Non-pigmented ciliary epithelial cell (primary cell): ENCODE measurements around the gene SMAD7.

ENCODE experiments used
- DNase-seq: peaks from one replicate; pipeline ENCODE4 v3.0.0-alpha.2; 2010; ENCODE audit warnings: low read depth

The SMAD7 gene

GRCh38 chr18:48929941-48930713 is 20.6 kb downstream of the SMAD7 start:
- no peak for DNase-seq

GRCh38 chr18:48929212-48929612 is 21.6 kb downstream of the SMAD7 start:
- no peak for DNase-seq

- DNase-seq: no peak
These were observed 22.0 kb downstream of the SMAD7 start for GRCh38 chr18:48928787-48929186.

GRCh38 chr18:48927286-48928080 is 23.3 kb downstream of the SMAD7 start:
- DNase-seq: no peak

GRCh38 chr18:48926420-48926857 is 24.3 kb downstream of the SMAD7 start:
- no peak for DNase-seq

- DNase-seq: no peak
These were observed 25.3 kb downstream of the SMAD7 start for GRCh38 chr18:48925491-48925780.

GRCh38 chr18:48924630-48925490 is 25.9 kb downstream of the SMAD7 start:
- DNase-seq: no peak

- no peak for DNase-seq
These were observed 26.8 kb downstream of the SMAD7 start for GRCh38 chr18:48923746-48924629.

- no peak for DNase-seq
These were observed 27.7 kb downstream of the SMAD7 start for GRCh38 chr18:48922801-48923730.

GRCh38 chr18:48922226-48922800 is 28.5 kb downstream of the SMAD7 start:
- DNase-seq: no peak

GRCh38 chr18:48921305-48922225 is 29.2 kb downstream of the SMAD7 start:
- DNase-seq: no peak

GRCh38 chr18:48920408-48921038 is 30.2 kb downstream of the SMAD7 start:
- DNase-seq: no peak

- no peak for DNase-seq
These were observed 31.2 kb downstream of the SMAD7 start for GRCh38 chr18:48919547-48919946.

GRCh38 chr18:48918660-48919456 is 31.9 kb downstream of the SMAD7 start:
- DNase-seq: no peak

- no peak for DNase-seq
These were observed 32.9 kb downstream of the SMAD7 start for GRCh38 chr18:48917579-48918517.

- no peak for DNase-seq
These were observed 34.9 kb downstream of the SMAD7 start for GRCh38 chr18:48915626-48916425.
